Nephron (organoid): ENCODE measurements around the gene BLVRA.

Experiments
- H3K27ac Mint-ChIP-seq, 3 experiments: 2 replicates each; pipeline ENCODE4 v1.8.0; 2020; ENCODE audit warnings: mixed read lengths in 3 of 3, mild to moderate bottlenecking in 2 of 3, moderate library complexity in 1 of 3
- H3K27me3 Mint-ChIP-seq: 2 replicates; pipeline ENCODE4 v1.8.0; 2021; ENCODE audit warnings: low read depth, mild to moderate bottlenecking, moderate library complexity, mixed read lengths
- H3K36me3 Mint-ChIP-seq: 2 replicates; pipeline ENCODE4 v1.8.0; 2020; ENCODE audit warnings: low read depth, mixed read lengths
- H3K4me1 Mint-ChIP-seq: 2 replicates; pipeline ENCODE4 v1.8.0; 2020; ENCODE audit warnings: mixed read lengths
- H3K4me3 Mint-ChIP-seq, 3 experiments: 2 replicates each; pipeline ENCODE4 v1.8.0; 2020; ENCODE audit warnings: mild to moderate bottlenecking in 3 of 3, mixed read lengths in 3 of 3, moderate library complexity in 2 of 3
- H3K9me3 Mint-ChIP-seq: 2 replicates; pipeline ENCODE4 v1.8.0; 2020; ENCODE audit warnings: mixed read lengths
- TF ChIP-seq, protein P1 (sequence below), 3 experiments: fragments of 200-600 bp; sonication (generic); IDR thresholded peaks; one replicate each; pipeline ENCODE4 v1.5.0; 2021; ENCODE audit warnings: antibody characterized with exemption in 3 of 3; ENCODE audit not compliant: unreplicated experiment in 3 of 3

Gene BLVRA

DNA sequence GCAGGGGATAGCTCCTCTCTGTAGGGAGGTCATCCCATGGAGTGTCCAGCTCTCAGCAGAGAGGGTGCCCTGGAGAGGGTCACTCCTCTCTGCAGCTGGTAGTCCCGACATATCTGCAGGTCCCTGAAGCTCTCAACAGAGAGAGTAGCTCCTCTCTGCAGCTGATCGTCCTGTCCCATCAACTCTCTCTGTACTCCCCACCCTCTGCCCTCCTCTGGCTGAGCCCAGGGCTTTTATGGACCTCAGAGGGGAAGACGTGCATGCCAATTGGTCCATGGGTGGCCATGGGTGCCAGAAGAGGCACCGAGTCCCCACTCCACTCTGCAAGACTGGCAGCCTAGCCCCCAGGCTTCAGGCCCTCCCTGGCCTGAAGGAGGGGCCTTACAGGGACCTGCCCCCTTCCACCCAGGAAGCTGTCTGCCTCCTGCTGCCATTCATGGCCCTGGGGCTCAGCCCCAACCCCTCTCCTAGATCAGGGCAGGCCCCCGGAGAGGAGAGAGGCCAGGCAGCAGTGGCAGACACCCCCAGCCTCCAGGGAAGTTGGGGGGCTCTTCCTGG is 9.0 kb upstream of the BLVRA start:
- Mint-ChIP-seq H3K4me3 (no peak overlapping the region), H3K36me3 (no peaks in the 10 kb centered on the region), H3K9me3 (no peaks in the 10 kb centered on the region), H3K27me3 (peaks cover 2% of the 10 kb centered on the region), H3K27ac (no peak overlapping the region), H3K4me1 (peaks cover 13% of the 10 kb centered on the region)
- TF ChIP-seq, protein P1, sequence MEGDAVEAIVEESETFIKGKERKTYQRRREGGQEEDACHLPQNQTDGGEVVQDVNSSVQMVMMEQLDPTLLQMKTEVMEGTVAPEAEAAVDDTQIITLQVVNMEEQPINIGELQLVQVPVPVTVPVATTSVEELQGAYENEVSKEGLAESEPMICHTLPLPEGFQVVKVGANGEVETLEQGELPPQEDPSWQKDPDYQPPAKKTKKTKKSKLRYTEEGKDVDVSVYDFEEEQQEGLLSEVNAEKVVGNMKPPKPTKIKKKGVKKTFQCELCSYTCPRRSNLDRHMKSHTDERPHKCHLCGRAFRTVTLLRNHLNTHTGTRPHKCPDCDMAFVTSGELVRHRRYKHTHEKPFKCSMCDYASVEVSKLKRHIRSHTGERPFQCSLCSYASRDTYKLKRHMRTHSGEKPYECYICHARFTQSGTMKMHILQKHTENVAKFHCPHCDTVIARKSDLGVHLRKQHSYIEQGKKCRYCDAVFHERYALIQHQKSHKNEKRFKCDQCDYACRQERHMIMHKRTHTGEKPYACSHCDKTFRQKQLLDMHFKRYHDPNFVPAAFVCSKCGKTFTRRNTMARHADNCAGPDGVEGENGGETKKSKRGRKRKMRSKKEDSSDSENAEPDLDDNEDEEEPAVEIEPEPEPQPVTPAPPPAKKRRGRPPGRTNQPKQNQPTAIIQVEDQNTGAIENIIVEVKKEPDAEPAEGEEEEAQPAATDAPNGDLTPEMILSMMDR (IDR thresholded peaks at IDR 0.05; ENCODE audit: unreplicated experiment in 3 of 3) = no peak

DNA sequence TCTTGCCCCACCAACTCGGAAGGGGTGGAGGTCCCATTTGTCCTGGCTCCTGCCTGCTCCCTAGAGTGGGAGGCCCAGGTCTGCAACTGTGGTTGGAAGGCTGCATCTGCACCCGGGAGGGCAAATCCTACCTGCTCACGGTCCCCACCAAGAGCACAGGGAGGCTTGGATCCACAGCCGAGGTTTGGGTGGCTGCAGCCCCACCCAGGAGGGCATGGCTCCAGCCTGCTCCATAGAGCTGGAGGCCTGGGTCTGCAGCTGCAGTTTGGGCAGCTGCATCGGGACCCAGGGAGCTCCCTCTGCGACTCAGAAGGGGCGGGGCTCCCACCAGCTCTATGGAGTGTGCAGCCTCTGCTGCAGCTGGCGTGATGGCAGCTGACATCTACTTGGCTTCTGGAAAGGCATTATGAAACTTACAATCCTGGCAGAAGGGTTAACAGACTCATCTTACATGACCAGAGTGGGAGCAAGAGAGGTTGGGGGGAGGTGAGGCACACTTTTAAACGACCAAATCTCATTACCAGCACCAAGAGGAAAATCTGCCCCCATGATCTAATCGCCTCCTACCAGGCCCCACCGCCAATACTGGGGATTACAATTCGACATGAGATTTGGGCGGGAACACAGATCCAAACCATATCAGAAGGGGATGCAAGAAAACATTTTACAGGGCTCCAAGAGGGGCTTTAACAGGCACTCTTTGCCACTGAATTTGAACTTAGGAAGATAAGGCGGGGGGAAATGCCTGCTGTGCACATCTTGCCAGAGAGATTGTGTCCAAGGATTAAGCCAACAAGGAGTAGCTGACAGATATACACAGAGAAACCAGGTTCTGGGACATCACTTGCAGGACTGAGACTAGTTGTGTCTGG is 8.2 kb upstream of the BLVRA start:
- Mint-ChIP-seq H3K27me3 (peaks cover 5% of the 10 kb centered on the region), H3K4me1 (peaks cover 13% of the 10 kb centered on the region), H3K36me3 (no peaks in the 10 kb centered on the region)

DNA sequence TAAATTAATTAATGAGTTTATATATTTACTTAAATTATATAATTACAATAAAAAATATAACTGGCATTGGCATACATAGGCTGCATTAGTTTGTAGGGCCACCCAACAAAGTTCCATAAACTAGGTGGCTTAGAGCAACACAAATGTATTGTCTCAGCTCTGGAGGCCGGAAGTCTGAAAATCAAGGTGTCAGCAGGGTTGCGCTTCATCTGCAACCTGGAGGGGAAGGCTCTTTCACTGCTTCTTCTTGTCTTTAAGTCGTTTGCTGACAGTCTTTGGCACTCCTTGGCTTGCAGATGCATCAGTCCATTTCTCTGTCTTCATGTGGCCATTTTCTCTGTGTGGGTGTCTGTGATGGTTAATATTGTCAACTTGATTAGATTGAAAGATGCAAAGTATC is 6.1 kb upstream of the BLVRA start:
- peaks cover 19% of the 10 kb centered on the region for H3K4me1 Mint-ChIP-seq
- H3K36me3 Mint-ChIP-seq = no peaks in the 10 kb centered on the region
- H3K4me3 Mint-ChIP-seq = no peak overlapping the region
- H3K9me3 Mint-ChIP-seq = no peaks in the 10 kb centered on the region
- peaks cover 10% of the 10 kb centered on the region for H3K27me3 Mint-ChIP-seq
- H3K27ac Mint-ChIP-seq = no peak overlapping the region
- TF ChIP-seq, protein P1 (IDR thresholded peaks at IDR 0.05; ENCODE audit: unreplicated experiment in 3 of 3) = no peak

More for the DNA sequence above, 8.2 kb upstream of the BLVRA start:
- peak overlapping the region; percentile 70 to 78 (median 71) for H3K27ac Mint-ChIP-seq
- peak overlapping the region in 1 of 3 experiments; percentile 34 for H3K4me3 Mint-ChIP-seq
- no peaks in the 10 kb centered on the region for H3K9me3 Mint-ChIP-seq
- TF ChIP-seq, protein P1 (IDR thresholded peaks at IDR 0.05; ENCODE audit: unreplicated experiment in 3 of 3) = no peak

DNA sequence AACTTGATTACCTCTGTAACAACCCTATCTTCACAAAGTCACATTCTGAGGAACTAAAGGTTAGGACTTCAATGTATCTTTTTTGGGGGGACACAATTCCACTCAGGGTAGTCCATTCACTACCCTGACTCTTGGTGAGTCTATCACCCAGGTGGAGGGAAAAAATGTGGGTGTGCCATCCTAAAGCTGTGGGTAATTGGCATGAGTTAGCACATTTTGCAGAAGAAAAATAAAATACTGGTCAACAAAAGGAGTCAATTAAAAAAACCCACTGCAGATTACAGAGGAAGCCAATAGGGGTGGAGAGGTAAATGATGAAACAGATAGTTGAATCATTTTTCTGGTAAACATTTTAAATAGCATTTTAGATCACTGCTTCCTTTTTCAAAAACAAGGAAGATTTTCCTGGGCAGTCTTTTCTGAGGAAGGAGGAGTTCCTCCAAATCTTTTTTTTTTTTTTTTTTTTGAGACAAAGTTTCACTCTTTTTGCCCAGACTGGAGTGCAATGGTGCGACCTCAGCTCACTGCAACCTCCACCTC is 5.1 kb upstream of the BLVRA start:
- Mint-ChIP-seq H3K27ac (peak overlapping the region in 1 of 3 experiments; percentile 41), H3K27me3 (peaks cover 16% of the 10 kb centered on the region), H3K36me3 (no peaks in the 10 kb centered on the region), H3K4me3 (no peak overlapping the region), H3K9me3 (no peaks in the 10 kb centered on the region), H3K4me1 (peaks cover 19% of the 10 kb centered on the region)
- TF ChIP-seq, protein P1 (IDR thresholded peaks at IDR 0.05; ENCODE audit: unreplicated experiment in 3 of 3) = no peak

DNA sequence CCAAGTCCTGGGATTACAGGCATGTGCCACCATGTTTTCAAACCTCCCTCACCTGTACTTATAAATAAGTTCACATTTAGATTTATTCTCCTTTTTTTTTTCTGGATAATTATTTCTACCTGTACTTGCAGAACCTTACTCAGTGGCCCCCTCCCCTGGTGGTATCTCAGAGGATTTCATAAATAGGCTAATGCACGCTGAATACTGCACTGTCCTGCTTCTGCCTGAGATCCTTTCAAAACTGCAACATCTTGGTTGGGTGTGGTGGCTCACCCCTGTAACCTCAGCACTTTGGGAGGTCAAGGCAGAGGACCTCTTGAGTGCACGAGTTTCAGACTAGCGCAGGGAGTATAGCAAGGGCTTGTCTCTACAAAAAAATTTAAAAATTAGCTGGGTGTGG is 4.6 kb upstream of the BLVRA start:
- Mint-ChIP-seq H3K27me3 (peaks cover 16% of the 10 kb centered on the region), H3K27ac (no peak overlapping the region), H3K4me1 (peaks cover 18% of the 10 kb centered on the region), H3K36me3 (no peaks in the 10 kb centered on the region), H3K9me3 (no peaks in the 10 kb centered on the region), H3K4me3 (no peak overlapping the region)
- TF ChIP-seq, protein P1 (IDR thresholded peaks at IDR 0.05; ENCODE audit: unreplicated experiment in 3 of 3) = no peak
